Anterior cingulate cortex (tissue), 58 donors: ENCODE data around the gene BCDIN3D.
"Not testable (repeated sequence)": the region's sequence is repeated elsewhere in the genome, so short reads cannot be mapped to it uniquely, and the experiment has no call there.

Experiments
- DNase-seq, 58 donors: peaks; one replicate each; lab custom pipeline; 2025; lab: John Stamatoyannopoulos, UW

Gene BCDIN3D

DNA sequence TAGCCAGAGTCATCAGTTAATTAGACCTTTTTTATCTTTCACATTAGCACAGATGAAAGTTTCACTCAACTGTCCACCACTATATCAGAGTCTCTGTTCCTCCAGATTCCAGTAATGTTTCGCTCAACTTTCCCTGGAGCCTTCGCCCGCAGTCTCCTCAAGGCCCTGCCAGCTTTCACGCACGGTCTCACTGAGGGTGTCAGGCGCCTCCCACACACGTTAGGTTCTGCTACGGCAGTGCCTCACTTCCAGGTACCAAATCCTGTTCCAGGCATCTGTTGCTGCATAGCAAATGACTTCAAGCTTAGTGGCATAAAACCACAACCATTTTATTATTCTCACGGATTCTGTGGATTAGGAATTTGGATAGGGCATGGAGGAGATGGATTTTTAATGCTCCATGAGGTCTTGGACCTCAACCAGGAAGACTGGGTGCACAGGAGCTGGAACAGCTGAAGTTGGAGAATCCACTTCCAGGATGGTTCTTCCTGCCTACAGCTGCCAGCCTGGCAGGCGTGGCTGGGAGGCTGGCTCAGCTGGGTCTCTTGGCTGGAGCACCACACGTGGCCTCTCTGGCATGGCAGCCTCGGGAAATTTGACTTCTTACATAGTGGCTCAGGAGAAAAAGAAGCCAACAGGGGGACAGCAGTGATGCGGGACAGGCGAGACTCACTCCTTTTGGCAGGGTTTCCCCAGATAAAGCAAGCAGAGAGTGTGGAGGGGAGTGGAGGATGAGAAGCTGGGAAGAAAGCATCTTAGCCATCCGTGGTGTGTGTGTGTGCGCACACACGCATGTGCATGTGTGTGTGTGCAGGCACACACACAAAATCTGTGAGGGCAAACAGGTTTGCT lies 21.3 kb upstream of the BCDIN3D start:
- DNase-seq: peak in 6 of 58 donors; percentile 11 to 38 (median 20)

DNA sequence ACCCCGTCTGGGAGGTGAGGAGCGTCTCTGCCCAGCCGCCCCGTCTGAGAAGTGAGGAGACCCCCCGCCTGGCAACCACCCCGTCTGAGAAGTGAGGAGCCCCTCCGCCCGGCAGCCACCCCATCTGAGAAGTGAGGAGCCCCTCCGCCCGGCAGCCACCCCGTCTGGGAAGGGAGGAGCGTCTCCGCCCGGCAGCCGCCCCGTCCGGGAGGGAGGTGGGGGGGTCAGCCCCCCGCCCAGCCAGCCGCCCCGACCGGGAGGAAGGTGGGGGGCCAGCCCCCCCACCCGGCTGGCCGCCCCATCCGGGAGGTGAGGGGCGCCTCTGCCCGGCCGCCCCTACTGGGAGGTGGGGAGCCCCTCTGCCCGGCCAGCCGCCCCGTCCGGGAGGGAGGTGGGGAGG lies 18.0 kb upstream of the BCDIN3D start:
- DNase-seq: not testable (repeated sequence)

DNA sequence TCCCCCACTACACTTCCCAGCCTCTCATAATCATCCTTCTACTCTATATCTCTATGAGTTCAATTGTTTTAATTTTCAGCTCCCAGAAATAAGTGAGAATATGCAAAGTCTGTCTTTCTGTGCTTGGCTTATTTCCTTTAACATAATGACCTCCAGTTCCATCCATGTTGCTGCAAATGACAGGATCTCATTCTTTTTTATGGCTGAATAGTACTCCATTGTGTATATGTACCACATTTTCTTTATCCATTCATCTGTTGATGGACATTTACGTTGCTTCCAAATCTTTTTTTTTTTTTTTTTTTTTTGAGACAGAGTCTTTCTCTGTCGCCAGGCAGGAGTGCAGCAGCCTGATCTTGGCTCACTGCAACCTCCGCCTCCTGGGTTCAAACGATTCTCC lies 13.0 kb upstream of the BCDIN3D start:
- DNase-seq: not testable (repeated sequence)

DNA sequence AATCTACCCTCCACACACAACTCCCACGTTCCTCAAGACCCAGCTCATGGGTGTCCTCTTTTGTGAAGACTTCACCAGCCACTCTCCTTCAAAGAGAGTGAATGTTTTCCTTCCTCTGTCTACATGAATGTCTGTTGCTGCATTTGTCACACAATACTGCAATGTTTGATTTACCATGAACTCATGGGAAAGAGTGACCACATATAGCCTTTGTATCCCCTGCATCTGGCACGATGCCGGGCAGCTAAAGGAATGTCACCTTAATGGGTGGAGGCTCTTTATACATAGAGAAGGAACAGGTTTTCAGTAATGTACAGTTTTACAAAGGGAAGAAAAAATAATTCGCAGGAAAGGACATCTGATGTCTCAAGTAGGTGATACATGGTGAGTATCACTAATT lies 12.1 kb upstream of the BCDIN3D start:
- DNase-seq: no peak

GRCh38 chr12:49853671-49854070 lies 10.8 kb upstream of the BCDIN3D start:
- DNase-seq: no peak

- DNase-seq: no peak
Measured at GRCh38 chr12:49847161-49847560, 4.3 kb upstream of the BCDIN3D start.

DNA sequence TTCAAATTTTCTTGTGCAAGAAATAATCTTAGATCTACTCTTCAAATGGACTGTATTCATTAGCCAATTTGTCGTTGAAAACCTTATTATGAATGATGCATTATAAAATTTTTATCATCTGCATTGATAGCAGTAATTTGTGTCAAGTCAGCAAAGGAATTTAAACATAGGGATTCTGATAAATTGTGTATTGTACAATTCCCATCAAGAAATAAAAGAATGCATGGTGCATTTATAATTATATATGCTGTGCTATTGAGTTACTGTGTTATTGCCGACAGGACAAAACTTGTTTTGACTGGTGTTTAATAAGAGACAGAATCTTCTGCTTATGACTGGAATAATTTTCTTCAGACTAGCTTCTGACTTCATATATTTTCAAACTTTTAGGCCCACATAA lies 3.1 kb upstream of the BCDIN3D start:
- DNase-seq: no peak

- no peak for DNase-seq
Measured at GRCh38 chr12:49843876-49844437, 1.1 kb upstream of the BCDIN3D start.

DNA sequence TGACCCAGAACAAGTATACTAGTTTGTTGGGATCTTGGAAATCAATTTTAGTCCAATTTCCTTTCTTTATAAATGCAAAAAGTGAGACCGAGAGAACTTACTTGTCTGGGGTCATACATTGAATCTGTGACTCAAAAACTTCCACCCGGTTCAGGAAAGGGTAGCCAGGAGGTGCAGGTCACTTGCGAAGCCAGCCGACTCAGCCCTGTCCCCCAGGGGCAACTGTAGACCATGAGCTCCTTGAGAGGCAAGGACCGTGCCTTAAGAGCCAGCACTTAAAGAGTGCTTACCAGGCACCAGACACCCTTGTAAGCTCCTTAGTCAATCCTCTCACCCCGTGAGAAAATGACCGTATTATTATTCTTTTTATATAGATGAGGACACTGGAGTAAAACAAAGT lies 505 bp upstream of the BCDIN3D start:
- DNase-seq: peak in 1 of 58 donors; percentile 13

DNA sequence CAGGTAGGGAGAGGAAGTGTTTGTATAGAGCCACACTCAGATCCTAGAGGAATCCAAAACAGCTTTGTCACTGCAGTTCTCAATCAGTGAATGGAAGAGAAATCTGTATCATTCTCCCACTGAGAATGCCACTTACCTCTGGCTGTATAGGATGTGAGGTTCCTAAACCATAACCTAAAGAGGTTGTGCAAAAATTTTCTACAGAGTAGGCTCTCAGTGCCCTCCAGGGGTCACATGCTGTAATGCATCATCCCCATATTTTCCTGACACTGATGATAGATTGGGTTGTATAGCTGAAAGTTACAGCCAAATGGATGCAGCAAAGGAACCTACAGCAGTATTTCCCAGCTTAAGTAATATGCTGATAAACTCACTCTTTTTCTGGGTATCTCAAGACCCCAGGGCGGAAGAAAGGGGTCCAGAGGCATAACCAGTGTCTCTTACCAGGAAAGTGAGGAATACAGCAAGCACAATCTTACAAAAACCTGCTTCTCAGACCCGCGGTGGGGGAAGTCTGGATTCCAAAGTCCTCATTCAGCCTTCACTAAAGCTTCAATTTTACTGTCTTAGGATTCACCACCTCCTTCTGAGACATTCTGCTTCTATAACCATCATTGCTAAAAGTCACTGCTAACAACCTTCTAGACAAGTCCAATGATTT lies 3.8 kb downstream of the BCDIN3D start:
- DNase-seq: peak in 13 of 58 donors; percentile 2 to 20 (median 10)

- DNase-seq: no peak
Measured at GRCh38 chr12:49832836-49833421, 10.0 kb downstream of the BCDIN3D start.

GRCh38 chr12:49831717-49832116 lies 11.2 kb downstream of the BCDIN3D start:
- no peak for DNase-seq

DNA sequence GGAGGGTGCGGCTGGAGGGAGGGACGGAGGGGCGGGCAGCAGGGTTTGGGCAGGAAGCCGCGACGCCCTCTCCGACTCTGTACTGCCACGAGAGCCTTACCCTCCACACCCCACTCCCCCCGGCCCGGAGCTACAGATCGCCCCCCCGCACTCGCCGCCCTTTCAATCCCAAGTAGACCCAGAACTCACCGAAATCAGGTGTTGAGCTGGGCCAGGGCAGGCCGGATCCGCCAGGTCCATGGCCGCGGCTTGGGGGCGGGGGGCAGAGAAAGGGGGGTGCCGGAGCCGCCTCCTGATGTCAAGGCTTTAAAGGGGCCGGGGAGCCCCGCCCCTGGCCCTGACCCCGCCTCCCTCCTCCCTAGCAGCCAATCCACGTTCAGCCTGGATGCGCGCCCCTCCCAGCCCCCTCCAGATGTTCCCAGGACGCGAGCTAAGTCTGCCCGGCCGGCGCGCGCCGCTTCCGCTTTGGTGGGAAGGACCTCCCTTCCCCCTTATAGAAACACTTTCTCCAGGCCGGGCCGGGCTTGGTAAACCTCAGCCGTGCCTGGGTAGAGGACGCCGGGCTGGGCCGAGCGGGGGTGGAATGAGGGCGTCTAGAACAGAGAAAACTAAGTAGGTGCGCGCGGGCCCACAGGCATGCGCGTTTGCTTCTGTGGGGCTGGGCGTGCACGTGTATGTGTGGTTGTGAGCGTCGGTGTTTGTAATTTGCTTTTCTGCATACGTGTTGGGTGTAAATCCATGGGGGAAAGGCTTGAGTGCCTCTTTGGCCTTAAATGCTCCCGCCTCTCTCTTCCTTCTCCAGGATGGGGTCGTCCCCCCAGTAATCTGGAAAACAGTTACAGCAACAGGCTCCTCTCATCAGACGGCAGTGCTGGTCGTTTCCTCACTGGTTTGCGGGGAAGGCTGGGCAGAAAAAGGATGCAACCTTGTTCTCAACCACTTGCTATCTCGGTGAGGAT lies 14.5 kb downstream of the BCDIN3D start, which contains the start of gene NCKAP5L:
NCKAP5L (minus strand) TSS at position 281 of the 959 bp plus-strand sequence. CDS start 24,369 bp downstream, outside the sequence.
- peak; percentile 65 to 96 (median 90) for DNase-seq

GRCh38 chr12:49827401-49828099 lies 15.4 kb downstream of the BCDIN3D start:
- DNase-seq: peak in 54 of 58 donors; percentile 9 to 83 (median 61)

GRCh38 chr12:49827051-49827400 lies 15.9 kb downstream of the BCDIN3D start:
- peak in 2 of 58 donors; percentile 30 to 45 for DNase-seq

DNA sequence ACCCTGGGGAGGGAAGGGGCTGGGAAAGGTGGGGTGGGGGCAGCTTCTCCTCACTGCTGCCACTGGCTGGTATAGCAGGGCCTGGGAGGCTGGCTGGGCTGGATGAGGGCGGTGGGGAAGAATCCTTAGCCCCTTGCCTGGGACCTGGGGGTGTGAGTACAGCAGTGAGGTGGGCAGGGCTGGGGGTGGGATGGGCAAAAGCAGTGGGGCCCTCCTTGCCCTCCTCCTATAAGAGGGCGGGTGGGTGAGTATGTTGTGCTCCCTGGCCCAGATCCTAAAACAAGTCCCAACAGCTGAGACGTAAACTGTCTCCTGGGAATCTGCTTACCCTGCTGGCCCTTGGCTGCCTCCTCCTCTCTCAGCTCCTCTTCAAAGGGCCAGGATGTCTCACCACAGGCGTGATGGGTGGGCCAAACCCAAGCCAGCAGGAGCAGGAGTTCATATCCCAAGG lies 16.9 kb downstream of the BCDIN3D start:
- DNase-seq: no peak

GRCh38 chr12:49825360-49825970 lies 17.4 kb downstream of the BCDIN3D start:
- DNase-seq: peak in 7 of 58 donors; percentile 5 to 30 (median 18)

- DNase-seq: peak in 6 of 58 donors; percentile 4 to 57 (median 30)
Measured at GRCh38 chr12:49824895-49825294, 18.0 kb downstream of the BCDIN3D start.

DNA sequence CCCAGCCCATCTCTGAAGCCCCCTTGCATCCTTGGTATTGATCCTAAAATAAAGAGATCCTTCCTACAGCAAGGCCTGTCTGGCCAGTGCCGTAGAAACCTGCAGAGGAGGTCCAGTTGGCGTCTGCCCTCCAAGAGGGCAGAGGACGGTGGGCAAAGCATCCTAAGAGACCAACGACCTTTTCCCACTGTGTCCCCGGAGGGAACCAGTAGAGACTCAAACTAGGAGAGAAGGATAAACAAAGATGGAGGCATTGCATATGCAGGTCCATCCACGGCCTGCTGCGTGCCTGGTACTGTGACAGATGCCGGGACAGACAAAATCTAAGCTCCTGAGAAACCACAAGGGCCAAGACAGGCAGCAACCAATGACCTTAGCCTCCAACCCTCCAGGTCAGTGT lies 18.5 kb downstream of the BCDIN3D start:
- no peak for DNase-seq
